Measurements from ENCODE around the gene C2CD5.

- no peak for TF ChIP-seq CTCF (IDR thresholded peaks at IDR 0.05)
- TF ChIP-seq POLR2A (IDR thresholded peaks at IDR 0.05; ENCODE audit: low read depth) = no peak
- no peak for TF ChIP-seq EP300 (IDR thresholded peaks at IDR 0.05)
- no peak for TF ChIP-seq POLR2AphosphoS5 (IDR thresholded peaks at IDR 0.05)
These were observed 18.9 kb downstream of the C2CD5 start for GRCh38 chr12:22525426-22525825.
